HG03108 (cell line): ENCODE data around the gene CMSS1.

Experiments
- ATAC-seq: cut with Tn5 transposase; IDR thresholded peaks from one replicate; pipeline ENCODE4 v1.9.1; 2021; ENCODE audit warnings: moderate library complexity; ENCODE audit not compliant: unreplicated experiment

Gene CMSS1

GRCh38 chr3:100160521-100160920 lies 342.9 kb downstream of the CMSS1 start:
- no peak for ATAC-seq

- ATAC-seq: no peak
These were observed 346.1 kb downstream of the CMSS1 start for GRCh38 chr3:100163787-100164186.

GRCh38 chr3:100164743-100165142 lies 347.1 kb downstream of the CMSS1 start:
- no peak for ATAC-seq

- no peak for ATAC-seq
These were observed 348.4 kb downstream of the CMSS1 start for GRCh38 chr3:100165926-100166550.

GRCh38 chr3:100169201-100169920 lies 351.7 kb downstream of the CMSS1 start:
- no peak for ATAC-seq

GRCh38 chr3:100170486-100170885 lies 352.8 kb downstream of the CMSS1 start:
- ATAC-seq: no peak

- no peak for ATAC-seq
These were observed 353.7 kb downstream of the CMSS1 start for GRCh38 chr3:100171211-100171914.

GRCh38 chr3:100173961-100174360 lies 356.3 kb downstream of the CMSS1 start:
- ATAC-seq: no peak

- no peak for ATAC-seq
These were observed 358.1 kb downstream of the CMSS1 start for GRCh38 chr3:100175637-100176280.

- no peak for ATAC-seq
These were observed 362.2 kb downstream of the CMSS1 start for GRCh38 chr3:100179692-100180349.

- ATAC-seq: no peak
These were observed 366.0 kb downstream of the CMSS1 start for GRCh38 chr3:100183608-100184125.

- ATAC-seq: no peak
These were observed 367.4 kb downstream of the CMSS1 start for GRCh38 chr3:100184948-100185570.

GRCh38 chr3:100185847-100186246 lies 368.2 kb downstream of the CMSS1 start:
- ATAC-seq: no peak

- ATAC-seq: no peak
These were observed 371.8 kb downstream of the CMSS1 start for GRCh38 chr3:100189444-100189964.

GRCh38 chr3:100195375-100195774 lies 377.7 kb downstream of the CMSS1 start:
- ATAC-seq: no peak

GRCh38 chr3:100197876-100198275 lies 380.2 kb downstream of the CMSS1 start:
- no peak for ATAC-seq

- ATAC-seq: no peak
These were observed 381.1 kb downstream of the CMSS1 start for GRCh38 chr3:100198579-100199269.

GRCh38 chr3:100205171-100205570 lies 387.5 kb downstream of the CMSS1 start:
- no peak for ATAC-seq

- no peak for ATAC-seq
These were observed 389.0 kb downstream of the CMSS1 start for GRCh38 chr3:100206687-100207086.
